ENCODE data around the gene RIGI.
"Not testable (repeated sequence)": the region's sequence is repeated elsewhere in the genome, so short reads cannot be mapped to it uniquely, and the experiment has no call there.

The RIGI gene

DNA sequence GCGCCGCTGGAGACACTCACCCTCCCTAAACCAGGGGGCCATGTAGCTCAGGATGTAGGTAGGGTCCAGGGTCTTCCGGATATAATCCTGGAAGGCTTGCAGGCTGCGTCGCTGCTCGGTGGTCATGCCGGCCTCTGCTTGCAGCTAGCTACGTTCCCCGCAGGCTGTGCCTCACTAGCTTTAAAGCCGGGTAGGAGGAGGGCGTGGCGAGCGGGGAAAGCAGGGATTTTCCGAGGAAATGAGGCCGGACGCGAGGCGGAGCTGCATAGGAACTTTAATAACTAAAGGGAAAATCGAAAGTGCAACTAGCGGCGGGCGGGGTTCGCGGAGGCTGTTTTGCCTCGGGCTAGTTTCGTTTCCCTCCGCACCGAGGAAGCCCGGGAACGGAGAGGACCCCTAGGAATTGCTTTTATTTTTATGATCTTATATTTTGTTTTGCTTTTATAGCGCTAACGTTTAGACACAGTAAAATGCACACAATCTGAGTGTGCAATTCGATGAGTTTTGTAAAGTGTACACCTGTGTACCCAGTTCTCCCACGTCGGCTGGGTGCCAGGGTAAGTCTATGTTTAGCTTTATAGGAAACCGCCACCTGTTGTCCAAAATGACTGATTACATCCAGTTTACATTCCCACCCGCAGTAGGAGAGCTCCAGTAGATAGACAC is at the start of gene RIGI:
Gene RIGI (minus strand): TSS at position 156 of the 666 bp plus-strand sequence. CDS start 30 bp downstream, at position 126.
- DNase-seq, result peak; percentile 61 to 82

DNA sequence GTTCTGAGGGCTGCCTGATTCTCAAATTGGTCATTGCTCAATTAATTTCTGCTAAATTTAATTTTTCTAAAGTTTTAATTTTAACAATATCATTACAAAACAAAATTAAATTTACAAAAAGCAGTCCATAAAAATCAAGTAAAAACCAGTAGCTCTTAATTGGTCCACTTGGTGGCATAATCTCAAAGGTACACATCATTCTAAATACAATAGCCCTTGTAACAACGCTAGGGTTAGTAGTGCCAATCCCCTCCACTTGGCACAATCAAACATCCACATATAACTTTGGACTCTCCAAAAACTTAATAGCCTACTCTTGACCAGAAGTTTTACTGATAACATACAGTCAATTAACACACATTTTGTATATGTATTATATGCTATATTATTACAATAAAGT is 48.9 kb upstream of the RIGI start:
- no peak for DNase-seq

GRCh38 chr9:32573821-32574220 is 47.8 kb upstream of the RIGI start:
- no peak for DNase-seq

DNA sequence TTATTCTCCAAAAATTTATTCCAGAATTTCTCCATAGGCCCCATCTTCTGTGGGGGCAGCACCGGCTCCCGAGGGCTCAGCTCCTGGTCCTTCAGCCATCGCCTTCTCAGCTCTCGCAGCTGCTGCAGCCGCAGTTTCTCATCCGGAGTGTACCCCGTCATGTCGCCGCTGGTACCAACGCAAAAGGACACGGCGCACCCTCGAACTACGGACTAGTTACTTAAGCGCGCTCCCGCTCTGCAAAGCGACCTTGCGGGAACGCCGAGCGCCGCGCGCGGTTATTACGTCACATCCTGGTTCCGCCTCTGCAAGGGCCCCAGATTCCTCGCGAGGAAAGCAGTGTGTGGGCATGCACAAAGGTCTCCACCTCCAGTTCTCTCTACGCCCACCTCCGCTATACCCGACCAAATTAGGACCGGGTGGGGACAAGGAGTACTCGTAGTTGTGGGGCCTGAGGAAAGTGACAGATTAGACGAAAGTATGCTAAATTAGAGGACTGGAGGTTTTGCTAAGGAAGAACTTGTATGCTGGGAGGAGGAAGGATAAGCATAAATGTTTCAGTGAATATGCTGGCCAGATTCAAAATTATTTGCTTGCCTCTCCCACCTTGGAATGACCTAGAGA is 47.0 kb upstream of the RIGI start, which contains the start of gene NDUFB6:
Gene NDUFB6 (minus strand): TSS at position 260 of the 624 bp plus-strand sequence. CDS start 99 bp downstream, at position 161.
- DNase-seq, result peak; percentile 93 to 96

GRCh38 chr9:32571969-32572899 is 46.2 kb upstream of the RIGI start:
- DNase-seq, result peak; percentile 58 to 81

DNA sequence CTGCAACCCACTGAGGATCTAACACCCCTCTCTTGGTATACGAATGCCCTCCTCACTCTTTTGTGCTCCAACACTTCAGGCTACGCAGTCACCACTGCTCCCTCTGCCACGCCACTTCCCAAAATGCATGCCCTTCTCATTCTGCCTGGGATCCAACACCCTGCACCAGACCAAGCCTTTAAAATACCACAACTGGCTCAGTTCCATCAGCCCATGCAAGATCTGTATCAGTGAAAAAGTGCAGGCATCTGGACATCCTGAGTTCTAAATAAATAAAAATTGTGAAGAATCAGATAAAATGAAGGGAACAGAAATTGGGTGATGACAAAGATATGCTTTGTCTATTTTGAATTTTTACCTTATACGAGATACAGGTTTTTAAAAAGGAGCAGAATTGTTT is 44.3 kb upstream of the RIGI start:
- no peak for DNase-seq

- DNase-seq, result no peak
Observed at GRCh38 chr9:32566770-32567169, 40.8 kb upstream of the RIGI start.

DNA sequence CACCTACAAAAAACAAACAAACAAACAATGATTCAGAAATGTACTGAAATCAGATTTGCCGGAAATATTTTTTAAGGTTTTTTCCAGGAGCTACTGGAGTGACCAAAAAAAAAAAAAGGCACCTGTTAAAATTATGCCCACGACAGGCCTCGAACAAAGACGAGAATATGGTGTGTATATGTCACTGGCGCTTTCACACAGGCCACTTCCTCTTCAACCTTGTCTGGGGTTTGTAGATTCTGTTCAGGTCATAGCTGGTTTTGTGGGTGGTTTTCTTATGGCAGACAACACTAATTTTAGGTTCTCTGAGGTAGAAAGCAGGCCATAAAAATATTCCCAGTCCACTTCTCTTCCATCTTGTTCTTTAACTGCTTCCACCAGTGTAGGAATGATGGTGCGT is 40.0 kb upstream of the RIGI start:
- DNase-seq, result no peak

DNA sequence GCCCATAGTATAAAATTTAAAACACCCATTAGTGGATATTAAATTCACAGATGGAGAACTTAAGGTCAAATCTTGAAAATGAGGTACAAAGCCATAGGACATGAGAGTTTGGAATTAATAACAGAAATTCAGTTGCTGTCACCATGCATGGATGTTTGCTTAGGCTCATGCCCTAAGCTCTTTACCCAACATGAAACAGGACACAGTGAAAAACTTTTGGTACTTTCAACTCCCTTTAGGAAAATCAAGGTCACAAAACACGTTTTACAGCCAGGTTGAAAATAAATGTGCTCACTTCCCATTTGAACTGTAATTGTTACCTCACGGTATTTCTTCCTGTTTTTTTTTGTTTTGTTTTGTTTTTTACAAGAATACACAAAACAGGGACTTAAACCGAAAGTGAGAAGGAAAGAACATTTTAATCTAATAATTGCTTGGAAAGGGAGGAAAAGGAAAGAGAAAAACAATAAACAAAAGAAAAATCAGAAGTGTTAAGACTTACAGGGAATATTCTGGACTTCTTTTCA is 32.5 kb upstream of the RIGI start:
- DNase-seq, result no peak

DNA sequence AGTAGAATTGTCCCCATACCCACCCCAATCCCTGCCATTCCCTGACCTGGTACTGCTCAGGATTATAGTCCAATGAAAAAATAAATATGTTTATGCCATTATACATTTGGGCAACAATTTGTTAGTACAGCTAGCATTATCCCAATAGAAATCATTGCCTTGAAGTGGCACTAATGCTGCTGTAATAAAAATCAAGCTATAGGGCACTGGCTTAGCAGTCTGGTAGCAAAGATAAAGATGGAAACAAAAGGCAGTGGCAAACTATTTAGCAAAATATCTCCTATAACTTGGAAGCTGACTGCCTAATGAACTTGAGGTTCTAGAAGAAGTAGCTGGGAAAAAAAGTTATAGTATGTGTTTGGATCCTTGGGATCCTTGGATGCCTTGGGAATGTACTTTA is 28.6 kb upstream of the RIGI start:
- no peak for DNase-seq

- DNase-seq, result no peak
Observed at GRCh38 chr9:32554107-32554506, 28.1 kb upstream of the RIGI start.

- peak; percentile 89 to 90 for DNase-seq
Observed at GRCh38 chr9:32552172-32552872, 26.3 kb upstream of the RIGI start, which contains the start of the genes SMIM27 and TOPORS. TSS of gene SMIM27 (plus strand) at chr9:32552327. CDS start at chr9:32552435, 108 bp downstream. TSS of gene TOPORS (minus strand) at chr9:32552586. CDS start at chr9:32552436, 150 bp downstream.

GRCh38 chr9:32551276-32552051 is 25.5 kb upstream of the RIGI start:
- DNase-seq, result peak; percentile 41 to 50

DNA sequence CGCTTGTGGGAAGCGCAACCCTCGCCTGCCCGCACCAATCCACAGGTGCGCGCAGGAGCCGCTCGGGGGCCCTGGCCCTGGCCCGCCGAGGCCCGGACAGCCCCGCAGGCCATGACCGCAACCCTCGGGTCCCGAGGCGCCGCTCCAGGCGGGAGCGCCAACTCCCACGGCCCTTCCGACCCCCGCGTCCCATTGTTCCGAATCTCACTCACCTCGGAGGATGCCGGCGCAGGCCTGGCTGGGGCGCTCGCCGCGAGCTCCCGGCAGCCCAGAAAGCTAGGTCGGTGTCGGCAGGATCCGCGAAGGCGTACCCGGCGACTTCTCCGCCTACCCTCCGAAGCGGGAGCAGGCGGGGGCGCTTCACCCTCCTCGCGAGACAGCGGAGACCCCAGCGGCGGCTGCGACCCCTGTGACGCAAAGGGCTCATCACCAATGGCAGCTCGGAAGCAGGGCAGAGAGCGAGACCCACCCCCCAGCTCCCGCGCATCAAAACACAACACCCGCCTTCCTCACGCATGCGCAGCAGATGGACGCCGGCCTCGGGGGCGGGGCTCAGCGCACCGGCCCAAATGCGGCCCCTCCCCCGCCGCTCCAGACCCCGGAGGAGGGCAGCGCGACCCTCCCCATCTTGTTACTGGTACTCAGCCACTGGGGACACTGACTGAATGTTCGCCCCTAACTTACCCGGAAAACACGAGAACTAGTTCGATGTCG is 24.7 kb upstream of the RIGI start:
- DNase-seq, result peak; percentile 89 to 94

DNA sequence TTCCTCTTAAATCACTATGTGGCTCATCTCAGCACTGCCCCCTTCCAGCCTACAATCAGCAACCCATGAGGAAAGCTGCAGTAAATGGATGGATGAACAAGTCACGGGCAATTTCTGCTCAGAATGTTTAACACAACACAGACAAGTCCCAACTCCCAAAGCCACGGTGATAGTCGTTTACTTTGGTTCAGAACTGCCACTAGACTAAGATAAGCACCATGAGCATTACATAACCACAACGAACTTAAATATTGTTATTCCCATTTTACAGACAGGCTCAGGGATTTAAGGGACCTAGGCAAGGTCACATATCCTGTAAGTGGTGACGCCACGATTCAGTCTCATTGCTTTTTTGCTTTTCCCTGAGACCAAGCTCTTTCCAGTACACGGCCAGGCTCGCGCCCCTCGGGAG is 24.2 kb upstream of the RIGI start:
- DNase-seq, result no peak

DNA sequence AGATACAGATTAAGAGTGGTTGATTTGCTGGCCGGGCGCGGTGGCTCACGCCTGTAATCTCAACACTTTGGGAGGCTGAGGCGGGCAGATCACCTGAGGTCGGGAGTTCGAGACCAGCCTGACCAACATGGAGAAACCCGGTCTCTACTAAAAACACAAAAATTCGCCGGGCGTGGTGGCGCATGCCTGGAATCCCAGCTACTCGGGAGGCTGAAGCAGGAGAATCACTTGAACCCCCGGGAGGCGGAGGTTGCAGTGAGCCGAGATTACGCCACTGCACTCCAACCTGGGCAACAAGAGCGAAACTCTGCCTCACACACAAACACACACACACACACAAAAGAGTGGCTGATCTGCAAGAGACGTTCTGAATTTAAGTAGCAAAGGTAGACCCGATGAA is 22.2 kb upstream of the RIGI start:
- DNase-seq, result not testable (repeated sequence)

GRCh38 chr9:32545884-32546283 is 19.9 kb upstream of the RIGI start:
- DNase-seq, result no peak

DNA sequence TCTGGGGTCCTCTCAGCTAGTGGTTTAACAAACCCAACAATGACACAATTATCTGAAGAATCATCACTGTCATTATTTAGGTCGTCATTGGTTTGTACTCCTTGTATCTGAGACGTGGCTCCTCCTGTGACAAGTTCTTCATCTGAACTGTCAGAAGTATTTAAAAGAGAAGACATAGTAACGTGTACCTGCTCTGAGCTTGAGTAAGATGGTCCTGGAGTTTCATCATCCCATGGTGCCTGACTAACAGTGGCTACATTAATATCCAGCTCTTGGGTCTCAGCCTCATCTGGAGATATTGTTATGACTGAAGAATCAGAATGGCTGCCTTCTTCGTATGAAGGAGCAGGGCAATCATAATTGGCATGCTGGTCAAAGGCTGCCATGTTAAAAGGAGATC is 17.1 kb upstream of the RIGI start:
- no peak for DNase-seq

- no peak for DNase-seq
Observed at GRCh38 chr9:32533816-32534215, 7.8 kb upstream of the RIGI start.

- no peak for DNase-seq
Observed at GRCh38 chr9:32533336-32533735, 7.3 kb upstream of the RIGI start.

GRCh38 chr9:32526707-32527048 is 682 bp upstream of the RIGI start:
- DNase-seq, result no peak

Data from stimulated activated CD4-positive, alpha-beta T cell treated with anti-CD3 and anti-CD28 coated beads, Interleukin-4, amount 100 ng/mL, for 4 hours (primary cell).